ENCODE data around the gene ABI3BP. TPM values are rescaled to one million over a fixed set of nuclear protein-coding genes. Genes with fewer than 3 reads are reported as not detected.

The ABI3BP gene
- total RNA-seq, 1 experiment from 2014 or later, result 0.74 TPM

GRCh38 chr3:101026881-101027280 is 33.7 kb upstream of the ABI3BP start:
- H3K27ac Mint-ChIP-seq, result no peak overlapping the region
- peaks cover 37% of the 10 kb centered on the region for H3K9me3 Mint-ChIP-seq
- TF ChIP-seq ZNF396 (CRISPR knock-in tag; IDR thresholded peaks at IDR 0.05; ENCODE audit: borderline replicate concordance), result no peak
- TF ChIP-seq FOXP1 (CRISPR knock-in tag; IDR thresholded peaks at IDR 0.05; ENCODE audit: borderline replicate concordance), result no peak
- TF ChIP-seq JAZF1 (CRISPR knock-in tag; IDR thresholded peaks at IDR 0.05), result no peak
- no peak for TF ChIP-seq MLX (CRISPR knock-in tag; IDR thresholded peaks at IDR 0.05)
- TF ChIP-seq, protein P1, sequence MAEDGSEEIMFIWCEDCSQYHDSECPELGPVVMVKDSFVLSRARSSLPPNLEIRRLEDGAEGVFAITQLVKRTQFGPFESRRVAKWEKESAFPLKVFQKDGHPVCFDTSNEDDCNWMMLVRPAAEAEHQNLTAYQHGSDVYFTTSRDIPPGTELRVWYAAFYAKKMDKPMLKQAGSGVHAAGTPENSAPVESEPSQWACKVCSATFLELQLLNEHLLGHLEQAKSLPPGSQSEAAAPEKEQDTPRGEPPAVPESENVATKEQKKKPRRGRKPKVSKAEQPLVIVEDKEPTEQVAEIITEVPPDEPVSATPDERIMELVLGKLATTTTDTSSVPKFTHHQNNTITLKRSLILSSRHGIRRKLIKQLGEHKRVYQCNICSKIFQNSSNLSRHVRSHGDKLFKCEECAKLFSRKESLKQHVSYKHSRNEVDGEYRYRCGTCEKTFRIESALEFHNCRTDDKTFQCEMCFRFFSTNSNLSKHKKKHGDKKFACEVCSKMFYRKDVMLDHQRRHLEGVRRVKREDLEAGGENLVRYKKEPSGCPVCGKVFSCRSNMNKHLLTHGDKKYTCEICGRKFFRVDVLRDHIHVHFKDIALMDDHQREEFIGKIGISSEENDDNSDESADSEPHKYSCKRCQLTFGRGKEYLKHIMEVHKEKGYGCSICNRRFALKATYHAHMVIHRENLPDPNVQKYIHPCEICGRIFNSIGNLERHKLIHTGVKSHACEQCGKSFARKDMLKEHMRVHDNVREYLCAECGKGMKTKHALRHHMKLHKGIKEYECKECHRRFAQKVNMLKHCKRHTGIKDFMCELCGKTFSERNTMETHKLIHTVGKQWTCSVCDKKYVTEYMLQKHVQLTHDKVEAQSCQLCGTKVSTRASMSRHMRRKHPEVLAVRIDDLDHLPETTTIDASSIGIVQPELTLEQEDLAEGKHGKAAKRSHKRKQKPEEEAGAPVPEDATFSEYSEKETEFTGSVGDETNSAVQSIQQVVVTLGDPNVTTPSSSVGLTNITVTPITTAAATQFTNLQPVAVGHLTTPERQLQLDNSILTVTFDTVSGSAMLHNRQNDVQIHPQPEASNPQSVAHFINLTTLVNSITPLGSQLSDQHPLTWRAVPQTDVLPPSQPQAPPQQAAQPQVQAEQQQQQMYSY (CRISPR knock-in tag; IDR thresholded peaks at IDR 0.05), result no peak
- TF ChIP-seq, protein P2, sequence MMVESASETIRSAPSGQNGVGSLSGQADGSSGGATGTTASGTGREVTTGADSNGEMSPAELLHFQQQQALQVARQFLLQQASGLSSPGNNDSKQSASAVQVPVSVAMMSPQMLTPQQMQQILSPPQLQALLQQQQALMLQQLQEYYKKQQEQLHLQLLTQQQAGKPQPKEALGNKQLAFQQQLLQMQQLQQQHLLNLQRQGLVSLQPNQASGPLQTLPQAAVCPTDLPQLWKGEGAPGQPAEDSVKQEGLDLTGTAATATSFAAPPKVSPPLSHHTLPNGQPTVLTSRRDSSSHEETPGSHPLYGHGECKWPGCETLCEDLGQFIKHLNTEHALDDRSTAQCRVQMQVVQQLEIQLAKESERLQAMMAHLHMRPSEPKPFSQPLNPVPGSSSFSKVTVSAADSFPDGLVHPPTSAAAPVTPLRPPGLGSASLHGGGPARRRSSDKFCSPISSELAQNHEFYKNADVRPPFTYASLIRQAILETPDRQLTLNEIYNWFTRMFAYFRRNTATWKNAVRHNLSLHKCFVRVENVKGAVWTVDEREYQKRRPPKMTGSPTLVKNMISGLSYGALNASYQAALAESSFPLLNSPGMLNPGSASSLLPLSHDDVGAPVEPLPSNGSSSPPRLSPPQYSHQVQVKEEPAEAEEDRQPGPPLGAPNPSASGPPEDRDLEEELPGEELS (CRISPR knock-in tag; IDR thresholded peaks at IDR 0.05), result no peak
- TF ChIP-seq, protein P3, sequence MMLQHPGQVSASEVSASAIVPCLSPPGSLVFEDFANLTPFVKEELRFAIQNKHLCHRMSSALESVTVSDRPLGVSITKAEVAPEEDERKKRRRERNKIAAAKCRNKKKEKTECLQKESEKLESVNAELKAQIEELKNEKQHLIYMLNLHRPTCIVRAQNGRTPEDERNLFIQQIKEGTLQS (CRISPR knock-in tag; conservative IDR thresholded peaks at IDR 0.05), result no peak
- TF ChIP-seq CREM (CRISPR knock-in tag; IDR thresholded peaks at IDR 0.05), result no peak
- TF ChIP-seq TCF7 (CRISPR knock-in tag; IDR thresholded peaks at IDR 0.05; ENCODE audit: low read depth), result no peak
- no peak for TF ChIP-seq TEAD4 (CRISPR knock-in tag; IDR thresholded peaks at IDR 0.05)
- TF ChIP-seq, protein P4, sequence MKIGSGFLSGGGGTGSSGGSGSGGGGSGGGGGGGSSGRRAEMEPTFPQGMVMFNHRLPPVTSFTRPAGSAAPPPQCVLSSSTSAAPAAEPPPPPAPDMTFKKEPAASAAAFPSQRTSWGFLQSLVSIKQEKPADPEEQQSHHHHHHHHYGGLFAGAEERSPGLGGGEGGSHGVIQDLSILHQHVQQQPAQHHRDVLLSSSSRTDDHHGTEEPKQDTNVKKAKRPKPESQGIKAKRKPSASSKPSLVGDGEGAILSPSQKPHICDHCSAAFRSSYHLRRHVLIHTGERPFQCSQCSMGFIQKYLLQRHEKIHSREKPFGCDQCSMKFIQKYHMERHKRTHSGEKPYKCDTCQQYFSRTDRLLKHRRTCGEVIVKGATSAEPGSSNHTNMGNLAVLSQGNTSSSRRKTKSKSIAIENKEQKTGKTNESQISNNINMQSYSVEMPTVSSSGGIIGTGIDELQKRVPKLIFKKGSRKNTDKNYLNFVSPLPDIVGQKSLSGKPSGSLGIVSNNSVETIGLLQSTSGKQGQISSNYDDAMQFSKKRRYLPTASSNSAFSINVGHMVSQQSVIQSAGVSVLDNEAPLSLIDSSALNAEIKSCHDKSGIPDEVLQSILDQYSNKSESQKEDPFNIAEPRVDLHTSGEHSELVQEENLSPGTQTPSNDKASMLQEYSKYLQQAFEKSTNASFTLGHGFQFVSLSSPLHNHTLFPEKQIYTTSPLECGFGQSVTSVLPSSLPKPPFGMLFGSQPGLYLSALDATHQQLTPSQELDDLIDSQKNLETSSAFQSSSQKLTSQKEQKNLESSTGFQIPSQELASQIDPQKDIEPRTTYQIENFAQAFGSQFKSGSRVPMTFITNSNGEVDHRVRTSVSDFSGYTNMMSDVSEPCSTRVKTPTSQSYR (CRISPR knock-in tag; IDR thresholded peaks at IDR 0.05), result no peak
- TF ChIP-seq PREB (CRISPR knock-in tag; IDR thresholded peaks at IDR 0.05; ENCODE audit: borderline replicate concordance), result no peak
- no peak for TF ChIP-seq FOXJ3 (CRISPR knock-in tag; IDR thresholded peaks at IDR 0.05; ENCODE audit: borderline replicate concordance)
- no peak for TF ChIP-seq ZNF219 (CRISPR knock-in tag; IDR thresholded peaks at IDR 0.05; ENCODE audit: borderline replicate concordance)
- no peak for TF ChIP-seq ZBTB43 (CRISPR knock-in tag; IDR thresholded peaks at IDR 0.05)
- no peak for TF ChIP-seq HMGA2 (CRISPR knock-in tag; IDR thresholded peaks at IDR 0.05)
- TF ChIP-seq, protein P5, sequence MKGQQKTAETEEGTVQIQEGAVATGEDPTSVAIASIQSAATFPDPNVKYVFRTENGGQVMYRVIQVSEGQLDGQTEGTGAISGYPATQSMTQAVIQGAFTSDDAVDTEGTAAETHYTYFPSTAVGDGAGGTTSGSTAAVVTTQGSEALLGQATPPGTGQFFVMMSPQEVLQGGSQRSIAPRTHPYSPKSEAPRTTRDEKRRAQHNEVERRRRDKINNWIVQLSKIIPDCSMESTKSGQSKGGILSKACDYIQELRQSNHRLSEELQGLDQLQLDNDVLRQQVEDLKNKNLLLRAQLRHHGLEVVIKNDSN (CRISPR knock-in tag; IDR thresholded peaks at IDR 0.05), result no peak
- no peak for DNase-seq (ENCODE audit: low spot score)
- ChIA-PET POLR2A (no interaction called here), CTCF (no interaction called here)
- H3K36me3 Mint-ChIP-seq, result peaks cover 3% of the 10 kb centered on the region
- H3K4me1 Mint-ChIP-seq, result no peaks in the 10 kb centered on the region
- no peak; the same call in none of the 2 replicates for ATAC-seq
- H3K4me3 Mint-ChIP-seq, result no peak overlapping the region
- no peaks in the 10 kb centered on the region for H3K27me3 Mint-ChIP-seq (ENCODE audit: low read depth)
